Stimulated activated CD8-positive, alpha-beta memory T cell treated with anti-CD3 and anti-CD28 coated beads, Interleukin-12 subunit alpha, Interleukin-12 subunit beta, amount 100 ng/mL, for 4 hours (primary cell): ENCODE measurements around the gene ZNF468.
"Not testable (repeated sequence)": the region's sequence is repeated elsewhere in the genome, so short reads cannot be mapped to it uniquely, and the experiment has no call there.

ENCODE experiments used
- DNase-seq: peaks from one replicate; pipeline ENCODE4 v3.0.0-alpha.2; 2020; ENCODE audit warnings: low read depth

The ZNF468 gene

DNA sequence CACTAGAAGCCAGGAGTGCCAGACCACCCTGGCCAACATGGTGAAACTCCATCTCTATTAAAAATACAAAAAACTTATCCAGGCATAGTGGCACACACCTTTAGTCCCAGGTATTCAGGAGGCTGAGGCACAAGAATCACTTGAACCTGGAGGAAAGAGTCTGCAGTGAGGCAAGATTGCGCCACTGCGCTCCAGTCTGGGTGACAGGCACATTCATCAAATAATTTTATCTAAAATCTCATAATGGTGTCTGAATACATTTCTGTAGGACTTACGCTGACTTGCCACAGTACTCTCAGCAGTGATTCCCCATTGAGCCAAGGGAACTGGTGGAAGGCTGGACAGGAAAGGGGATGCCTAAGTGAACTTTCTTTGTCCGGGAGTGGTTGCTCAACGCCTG lies 31.7 kb downstream of the ZNF468 start:
- DNase-seq, result no peak

DNA sequence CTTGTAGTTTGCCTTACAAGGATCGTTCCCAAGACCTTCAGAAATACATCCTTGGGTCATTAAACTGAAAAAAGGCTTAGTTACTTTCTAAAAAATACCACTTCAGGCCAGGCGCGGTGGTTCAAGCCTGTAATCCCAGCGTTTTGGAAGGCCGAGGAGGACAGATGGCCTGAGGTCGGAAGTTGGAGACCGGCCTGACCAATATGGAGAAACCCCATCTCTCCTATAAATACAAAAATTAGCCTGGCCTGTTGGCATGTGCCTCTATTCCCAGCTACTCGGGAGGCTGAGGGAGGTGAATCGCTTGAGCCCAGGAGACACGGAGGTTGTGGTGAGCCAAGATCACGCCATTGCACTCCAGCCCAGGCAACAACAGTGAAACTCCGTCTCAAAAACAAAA lies 33.7 kb downstream of the ZNF468 start:
- no peak for DNase-seq

GRCh38 chr19:52821204-52821960 lies 36.0 kb downstream of the ZNF468 start, which contains the start of gene ZNF28:
Gene ZNF28, minus strand, starts transcription at chr19:52821633. Its CDS starts 3,675 bp downstream, at chr19:52817958.
- peak; percentile 52 for DNase-seq

DNA sequence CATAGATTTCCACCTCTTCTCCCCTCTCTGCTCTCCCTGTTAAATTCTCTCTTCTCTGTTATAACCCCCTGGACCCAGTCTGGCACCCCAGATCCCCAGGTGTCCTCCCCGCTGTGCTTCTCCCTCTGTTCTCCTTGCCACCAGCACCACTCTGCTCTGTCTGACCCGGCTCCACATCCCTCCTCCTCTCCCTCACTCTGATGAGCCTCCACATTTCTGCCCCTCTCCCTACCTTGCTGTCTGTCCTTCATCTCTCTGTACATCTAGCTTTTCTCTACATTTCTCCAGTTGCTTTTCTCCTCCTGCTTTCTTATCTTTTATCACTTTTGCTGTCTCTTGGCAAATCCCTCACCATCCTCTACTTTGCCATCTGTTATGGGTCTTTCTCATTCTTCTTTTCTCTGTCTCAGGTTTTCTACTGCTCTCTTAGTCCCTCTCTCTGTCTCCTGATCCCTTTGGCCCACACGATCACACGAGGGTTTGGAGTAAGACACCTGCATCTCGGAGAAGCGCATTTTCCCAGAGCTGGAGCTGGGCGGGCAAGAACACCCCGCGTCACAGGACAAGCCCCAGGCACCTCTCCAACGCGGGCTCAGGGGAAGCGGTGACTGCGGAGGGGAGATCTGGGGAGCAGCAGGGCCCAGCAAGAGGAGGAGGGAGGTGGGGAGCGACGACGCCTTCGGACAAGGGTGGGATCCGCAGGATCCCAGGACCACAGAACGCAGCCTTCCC lies 36.8 kb downstream of the ZNF468 start:
- DNase-seq, result not testable (repeated sequence)

- no peak for DNase-seq
Measured at GRCh38 chr19:52809801-52810200, 47.6 kb downstream of the ZNF468 start.

DNA sequence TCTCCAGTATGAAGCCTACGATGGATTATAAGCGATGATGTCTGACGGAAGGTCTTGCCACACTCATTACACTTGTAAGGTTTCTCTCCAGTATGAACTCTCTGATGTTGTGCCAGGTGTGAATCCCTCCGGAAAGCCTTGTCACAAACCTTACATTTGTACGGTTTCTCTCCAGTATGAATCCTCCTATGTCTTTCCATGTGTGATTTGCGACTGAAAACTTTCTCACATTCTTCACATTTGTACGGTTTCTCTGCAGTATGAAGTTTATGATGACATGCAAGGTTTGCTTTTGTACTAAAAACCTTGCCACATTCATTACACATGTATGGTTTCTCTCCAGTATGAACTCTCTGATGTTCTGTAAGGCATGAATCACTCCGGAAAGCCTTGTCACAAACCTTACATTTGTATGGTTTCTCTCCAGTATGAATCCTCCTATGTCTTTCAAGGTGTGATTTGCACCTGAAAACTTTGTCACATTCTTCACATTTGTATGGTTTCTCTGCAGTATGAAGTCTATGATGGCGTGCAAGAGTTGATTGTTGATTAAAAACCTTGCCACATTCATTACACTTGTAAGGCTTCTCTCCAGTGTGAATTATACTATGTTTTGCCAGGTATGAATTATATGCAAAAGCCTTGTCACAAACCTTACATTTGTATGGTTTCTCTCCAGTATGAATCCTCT lies 57.3 kb downstream of the ZNF468 start:
- DNase-seq, result not testable (repeated sequence)

DNA sequence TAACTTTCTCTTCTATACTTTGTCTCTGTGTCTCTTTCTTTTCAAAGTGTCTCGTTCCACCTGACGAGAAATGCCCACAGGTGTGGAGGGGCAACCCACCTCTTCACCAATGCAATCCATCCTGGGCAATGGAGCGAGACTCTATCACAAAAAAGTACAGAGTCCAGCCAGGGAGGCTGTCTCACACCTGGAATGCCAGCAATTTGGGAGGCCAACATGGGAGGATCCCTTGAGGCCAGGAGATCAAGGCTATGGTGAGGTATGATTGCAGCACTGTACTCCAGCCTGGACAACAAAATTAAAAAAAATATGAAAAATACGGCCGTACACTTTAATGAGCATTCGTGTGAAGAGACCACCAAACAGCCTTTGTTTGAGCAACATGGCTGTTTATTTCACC lies 68.0 kb downstream of the ZNF468 start:
- no peak for DNase-seq
